ENCODE results near the gene KMT2C. TPM values are rescaled to one million over a fixed set of nuclear protein-coding genes. Genes with fewer than 3 reads are reported as not detected.

KMT2C gene
- total RNA-seq, 1 experiment from 2014 or later, result 45.4 TPM

- Mint-ChIP-seq H3K36me3 (peaks cover 71% of the 10 kb centered on the region), H3K4me1 (no peaks in the 10 kb centered on the region), H3K27ac (no peak overlapping the region), H3K9me3 (no peaks in the 10 kb centered on the region), H3K27me3 (ENCODE audit: low read depth) (no peaks in the 10 kb centered on the region), H3K4me3 (no peak overlapping the region)
- ChIA-PET POLR2A (no interaction called here), CTCF (no interaction called here)
- TF ChIP-seq KAT7 (CRISPR knock-in tag; IDR thresholded peaks at IDR 0.05; ENCODE audit: borderline replicate concordance) (no peak), MAX (CRISPR knock-in tag; IDR thresholded peaks at IDR 0.05) (no peak)
- no peak for ATAC-seq
- no peak for DNase-seq (ENCODE audit: low spot score)
Observed at GRCh38 chr7:152144557-152145245, 291.1 kb downstream of the KMT2C start.

DNA sequence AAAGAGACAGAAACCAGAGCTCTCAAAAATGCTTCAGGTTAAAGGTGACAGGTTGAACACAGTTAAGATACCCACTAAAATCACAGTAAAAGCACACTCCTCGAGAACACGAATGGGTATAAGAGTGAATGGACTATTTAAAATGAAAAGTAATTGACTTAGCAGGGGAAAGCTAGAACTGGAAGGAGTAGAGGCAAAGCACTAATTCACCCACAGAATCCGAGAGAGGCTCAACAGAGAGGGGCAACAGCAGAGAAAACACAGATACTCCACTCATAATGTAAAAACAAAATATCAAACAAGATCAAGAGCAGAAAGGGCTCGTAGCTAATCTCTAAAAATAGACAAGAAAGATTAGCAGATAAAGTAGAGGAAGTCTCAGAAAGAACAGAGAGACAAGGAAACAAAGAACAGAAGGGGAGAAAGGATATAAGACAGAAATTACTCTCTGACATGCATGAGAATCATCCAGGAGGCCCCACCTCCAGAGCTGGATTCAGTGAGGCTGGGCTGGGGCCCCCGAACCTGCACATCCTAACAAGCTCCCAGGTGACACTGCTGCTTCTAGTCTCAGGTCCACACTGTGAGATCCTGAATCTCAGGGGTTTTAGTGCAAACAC lies 292.7 kb downstream of the KMT2C start:
- Mint-ChIP-seq H3K4me3 (no peak overlapping the region), H3K36me3 (peaks cover 75% of the 10 kb centered on the region), H3K4me1 (no peaks in the 10 kb centered on the region), H3K9me3 (no peaks in the 10 kb centered on the region), H3K27me3 (ENCODE audit: low read depth) (no peaks in the 10 kb centered on the region), H3K27ac (no peak overlapping the region)
- DNase-seq (ENCODE audit: low spot score) (no peak), ATAC-seq (no peak)
- CTCF ChIA-PET, result no interaction called here
- POLR2A ChIA-PET, result no interaction called here
- TF ChIP-seq TEAD1 (CRISPR knock-in tag; IDR thresholded peaks at IDR 0.05) (no peak), NFE2L1 (CRISPR knock-in tag; IDR thresholded peaks at IDR 0.05) (no peak), ZNF317 (CRISPR knock-in tag; IDR thresholded peaks at IDR 0.05; ENCODE audit: borderline replicate concordance, low read depth) (no peak), MYBL2 (CRISPR knock-in tag; IDR thresholded peaks at IDR 0.05) (no peak)

- H3K4me1 Mint-ChIP-seq, result peaks cover 3% of the 10 kb centered on the region; the same call in 1 of the 2 replicates
- CTCF ChIA-PET, result no interaction called here
- H3K27me3 Mint-ChIP-seq (ENCODE audit: low read depth), result no peaks in the 10 kb centered on the region
- H3K36me3 Mint-ChIP-seq, result peaks cover 62% of the 10 kb centered on the region
- TF ChIP-seq JAZF1 (CRISPR knock-in tag; IDR thresholded peaks at IDR 0.05), result no peak
- TF ChIP-seq, protein P1, sequence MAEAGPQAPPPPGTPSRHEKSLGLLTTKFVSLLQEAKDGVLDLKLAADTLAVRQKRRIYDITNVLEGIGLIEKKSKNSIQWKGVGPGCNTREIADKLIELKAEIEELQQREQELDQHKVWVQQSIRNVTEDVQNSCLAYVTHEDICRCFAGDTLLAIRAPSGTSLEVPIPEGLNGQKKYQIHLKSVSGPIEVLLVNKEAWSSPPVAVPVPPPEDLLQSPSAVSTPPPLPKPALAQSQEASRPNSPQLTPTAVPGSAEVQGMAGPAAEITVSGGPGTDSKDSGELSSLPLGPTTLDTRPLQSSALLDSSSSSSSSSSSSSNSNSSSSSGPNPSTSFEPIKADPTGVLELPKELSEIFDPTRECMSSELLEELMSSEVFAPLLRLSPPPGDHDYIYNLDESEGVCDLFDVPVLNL (CRISPR knock-in tag; IDR thresholded peaks at IDR 0.05; ENCODE audit: borderline replicate concordance, low read depth), result no peak
- TF ChIP-seq ZNF232 (CRISPR knock-in tag; IDR thresholded peaks at IDR 0.05), result no peak
- TF ChIP-seq JUN (CRISPR knock-in tag; IDR thresholded peaks at IDR 0.05), result no peak
- TF ChIP-seq ZNF512 (CRISPR knock-in tag; IDR thresholded peaks at IDR 0.05; ENCODE audit: borderline replicate concordance), result no peak
- DNase-seq (ENCODE audit: low spot score) (no peak), ATAC-seq (no peak)
- H3K27ac Mint-ChIP-seq, result no peak overlapping the region
- POLR2A ChIA-PET, result no interaction called here
- no peaks in the 10 kb centered on the region for H3K9me3 Mint-ChIP-seq
- H3K4me3 Mint-ChIP-seq, result no peak overlapping the region
Observed at GRCh38 chr7:152140560-152140959, 295.2 kb downstream of the KMT2C start.

GRCh38 chr7:152140067-152140466 lies 295.7 kb downstream of the KMT2C start:
- Mint-ChIP-seq H3K27me3 (ENCODE audit: low read depth) (no peaks in the 10 kb centered on the region), H3K36me3 (peaks cover 58% of the 10 kb centered on the region), H3K4me3 (no peak overlapping the region), H3K9me3 (no peaks in the 10 kb centered on the region), H3K27ac (no peak overlapping the region), H3K4me1 (peaks cover 3% of the 10 kb centered on the region; the same call in 1 of the 2 replicates)
- ATAC-seq (no peak), DNase-seq (ENCODE audit: low spot score) (no peak)
- ChIA-PET CTCF (no interaction called here), POLR2A (no interaction called here)
- TF ChIP-seq TCF7 (CRISPR knock-in tag; IDR thresholded peaks at IDR 0.05; ENCODE audit: low read depth) (no peak), ZNF121 (CRISPR knock-in tag; IDR thresholded peaks at IDR 0.05) (no peak), NFATC4 (CRISPR knock-in tag; IDR thresholded peaks at IDR 0.05) (no peak), RORB (CRISPR knock-in tag; IDR thresholded peaks at IDR 0.05) (no peak), GRHL2 (CRISPR knock-in tag; IDR thresholded peaks at IDR 0.05; ENCODE audit: insufficient replicate concordance, severe bottlenecking) (no peak), ETV6 (CRISPR knock-in tag; IDR thresholded peaks at IDR 0.05) (no peak), FOXP1 (CRISPR knock-in tag; IDR thresholded peaks at IDR 0.05; ENCODE audit: borderline replicate concordance) (no peak), ELF4 (CRISPR knock-in tag; IDR thresholded peaks at IDR 0.05; ENCODE audit: low read depth) (no peak)
- TF ChIP-seq, protein P2, sequence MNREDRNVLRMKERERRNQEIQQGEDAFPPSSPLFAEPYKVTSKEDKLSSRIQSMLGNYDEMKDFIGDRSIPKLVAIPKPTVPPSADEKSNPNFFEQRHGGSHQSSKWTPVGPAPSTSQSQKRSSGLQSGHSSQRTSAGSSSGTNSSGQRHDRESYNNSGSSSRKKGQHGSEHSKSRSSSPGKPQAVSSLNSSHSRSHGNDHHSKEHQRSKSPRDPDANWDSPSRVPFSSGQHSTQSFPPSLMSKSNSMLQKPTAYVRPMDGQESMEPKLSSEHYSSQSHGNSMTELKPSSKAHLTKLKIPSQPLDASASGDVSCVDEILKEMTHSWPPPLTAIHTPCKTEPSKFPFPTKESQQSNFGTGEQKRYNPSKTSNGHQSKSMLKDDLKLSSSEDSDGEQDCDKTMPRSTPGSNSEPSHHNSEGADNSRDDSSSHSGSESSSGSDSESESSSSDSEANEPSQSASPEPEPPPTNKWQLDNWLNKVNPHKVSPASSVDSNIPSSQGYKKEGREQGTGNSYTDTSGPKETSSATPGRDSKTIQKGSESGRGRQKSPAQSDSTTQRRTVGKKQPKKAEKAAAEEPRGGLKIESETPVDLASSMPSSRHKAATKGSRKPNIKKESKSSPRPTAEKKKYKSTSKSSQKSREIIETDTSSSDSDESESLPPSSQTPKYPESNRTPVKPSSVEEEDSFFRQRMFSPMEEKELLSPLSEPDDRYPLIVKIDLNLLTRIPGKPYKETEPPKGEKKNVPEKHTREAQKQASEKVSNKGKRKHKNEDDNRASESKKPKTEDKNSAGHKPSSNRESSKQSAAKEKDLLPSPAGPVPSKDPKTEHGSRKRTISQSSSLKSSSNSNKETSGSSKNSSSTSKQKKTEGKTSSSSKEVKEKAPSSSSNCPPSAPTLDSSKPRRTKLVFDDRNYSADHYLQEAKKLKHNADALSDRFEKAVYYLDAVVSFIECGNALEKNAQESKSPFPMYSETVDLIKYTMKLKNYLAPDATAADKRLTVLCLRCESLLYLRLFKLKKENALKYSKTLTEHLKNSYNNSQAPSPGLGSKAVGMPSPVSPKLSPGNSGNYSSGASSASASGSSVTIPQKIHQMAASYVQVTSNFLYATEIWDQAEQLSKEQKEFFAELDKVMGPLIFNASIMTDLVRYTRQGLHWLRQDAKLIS (CRISPR knock-in tag; IDR thresholded peaks at IDR 0.05; ENCODE audit: borderline replicate concordance), result no peak
